Activated CD4-positive, alpha-beta T cell treated with anti-CD3 and anti-CD28 coated beads, Interleukin-2, amount 50 U/mL, for 4 hours (primary cell): ENCODE results near the gene KRTAP16-1.
"Not testable (repeated sequence)": the region's sequence is repeated elsewhere in the genome, so short reads cannot be mapped to it uniquely, and the experiment has no call there.

ENCODE experiments used
- DNase-seq, 2 experiments: peaks; one replicate each; pipeline ENCODE4 v3.0.0-alpha.2; 2020

KRTAP16-1 gene, protein sequence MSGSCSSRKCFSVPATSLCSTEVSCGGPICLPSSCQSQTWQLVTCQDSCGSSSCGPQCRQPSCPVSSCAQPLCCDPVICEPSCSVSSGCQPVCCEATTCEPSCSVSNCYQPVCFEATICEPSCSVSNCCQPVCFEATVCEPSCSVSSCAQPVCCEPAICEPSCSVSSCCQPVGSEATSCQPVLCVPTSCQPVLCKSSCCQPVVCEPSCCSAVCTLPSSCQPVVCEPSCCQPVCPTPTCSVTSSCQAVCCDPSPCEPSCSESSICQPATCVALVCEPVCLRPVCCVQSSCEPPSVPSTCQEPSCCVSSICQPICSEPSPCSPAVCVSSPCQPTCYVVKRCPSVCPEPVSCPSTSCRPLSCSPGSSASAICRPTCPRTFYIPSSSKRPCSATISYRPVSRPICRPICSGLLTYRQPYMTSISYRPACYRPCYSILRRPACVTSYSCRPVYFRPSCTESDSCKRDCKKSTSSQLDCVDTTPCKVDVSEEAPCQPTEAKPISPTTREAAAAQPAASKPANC

DNA sequence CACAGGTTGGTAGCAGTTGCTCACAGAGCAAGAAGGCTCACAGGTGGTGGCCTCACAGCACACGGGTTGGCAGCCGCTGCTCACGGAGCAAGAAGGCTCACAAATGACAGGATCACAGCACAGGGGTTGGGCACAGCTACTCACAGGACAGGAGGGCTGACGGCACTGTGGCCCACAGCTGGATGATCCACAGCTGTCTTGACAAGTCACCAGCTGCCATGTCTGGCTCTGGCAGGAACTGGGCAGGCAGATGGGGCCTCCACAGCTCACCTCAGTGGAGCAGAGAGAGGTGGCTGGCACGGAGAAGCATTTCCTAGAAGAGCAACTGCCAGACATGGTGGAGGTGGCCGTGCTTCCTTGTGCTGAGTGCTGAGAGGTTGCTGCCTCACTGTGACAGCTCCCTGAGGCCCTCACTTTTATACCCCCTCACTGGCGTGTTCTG lies at the start of gene KRTAP16-1:
Gene KRTAP16-1, minus strand, starts transcription at position 392 of the 442 bp plus-strand sequence. Its CDS starts 56 bp downstream, at position 336.
- peak; percentile 24 to 33 for DNase-seq

DNA sequence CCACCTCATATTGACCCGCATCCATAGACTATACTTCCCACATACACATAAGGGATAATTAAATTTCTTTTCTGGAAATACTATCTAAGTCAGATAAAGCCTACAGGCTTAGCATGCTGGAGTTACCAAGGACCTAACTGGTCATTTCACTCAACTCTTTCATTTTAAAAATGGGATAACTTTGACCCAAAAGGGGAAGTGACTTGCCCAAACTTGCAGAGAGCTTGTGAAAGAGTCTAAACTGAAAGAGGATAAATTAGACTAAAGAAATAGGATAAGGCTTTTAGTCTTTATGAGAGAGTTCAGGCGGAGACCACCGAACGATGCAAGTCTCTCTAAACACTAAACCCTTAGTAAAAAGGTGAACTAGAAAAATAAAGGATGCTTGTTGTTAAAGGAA lies 45.4 kb upstream of the KRTAP16-1 start:
- DNase-seq: no peak

DNA sequence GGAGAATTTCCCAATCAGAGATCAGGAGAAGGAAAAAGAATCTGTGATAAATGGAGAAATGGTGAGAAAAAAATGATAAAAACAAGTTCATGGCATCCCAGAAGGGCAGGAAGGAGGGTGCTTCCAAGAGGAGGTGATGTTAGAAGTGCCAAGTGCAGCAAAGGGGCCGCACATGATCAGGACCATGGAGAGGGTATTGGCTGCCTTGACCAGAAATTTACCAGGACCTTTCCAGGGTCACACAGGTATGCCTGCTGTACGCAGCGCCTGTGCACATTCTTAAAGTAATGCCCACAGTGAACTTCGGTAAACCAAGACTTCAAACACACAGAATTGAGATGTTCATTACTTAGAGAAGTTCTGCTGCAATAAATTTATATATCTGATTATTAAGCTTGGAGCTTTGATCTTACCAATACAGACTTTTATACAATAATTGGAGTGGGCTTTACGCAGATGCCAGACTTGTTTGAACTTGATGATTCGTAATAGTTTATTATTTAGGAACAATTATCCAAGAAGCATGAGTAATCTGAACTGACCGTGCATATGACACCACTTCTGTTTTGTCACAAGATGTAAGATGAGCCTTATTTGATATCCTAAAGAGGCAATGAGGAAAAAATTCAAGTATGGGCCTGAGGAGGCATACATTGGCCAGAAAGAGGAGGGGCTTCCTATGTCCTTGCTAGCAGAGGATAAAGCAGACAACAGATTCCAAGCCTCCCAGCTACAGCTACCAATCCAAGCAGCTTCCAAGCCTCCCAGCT lies 43.7 kb upstream of the KRTAP16-1 start:
- DNase-seq: no peak

DNA sequence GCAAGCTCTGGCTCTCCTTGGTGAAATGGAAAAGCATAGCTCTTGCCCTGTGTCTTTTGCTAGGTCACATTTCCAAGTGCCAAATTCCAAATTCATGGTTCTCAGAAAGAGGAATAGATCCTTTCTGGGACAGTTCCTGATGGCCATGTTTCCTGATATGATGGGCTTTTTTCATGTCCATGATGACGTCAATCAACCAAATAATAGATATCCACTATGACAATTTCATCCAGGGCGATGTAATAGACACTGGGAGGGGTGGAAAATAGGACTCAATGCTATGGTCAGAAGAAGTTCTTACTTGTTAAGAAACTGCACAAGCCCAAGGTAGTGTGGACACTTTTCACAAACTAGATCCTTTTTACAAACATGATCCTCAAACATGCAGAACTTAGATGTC lies 42.1 kb upstream of the KRTAP16-1 start:
- no peak for DNase-seq

DNA sequence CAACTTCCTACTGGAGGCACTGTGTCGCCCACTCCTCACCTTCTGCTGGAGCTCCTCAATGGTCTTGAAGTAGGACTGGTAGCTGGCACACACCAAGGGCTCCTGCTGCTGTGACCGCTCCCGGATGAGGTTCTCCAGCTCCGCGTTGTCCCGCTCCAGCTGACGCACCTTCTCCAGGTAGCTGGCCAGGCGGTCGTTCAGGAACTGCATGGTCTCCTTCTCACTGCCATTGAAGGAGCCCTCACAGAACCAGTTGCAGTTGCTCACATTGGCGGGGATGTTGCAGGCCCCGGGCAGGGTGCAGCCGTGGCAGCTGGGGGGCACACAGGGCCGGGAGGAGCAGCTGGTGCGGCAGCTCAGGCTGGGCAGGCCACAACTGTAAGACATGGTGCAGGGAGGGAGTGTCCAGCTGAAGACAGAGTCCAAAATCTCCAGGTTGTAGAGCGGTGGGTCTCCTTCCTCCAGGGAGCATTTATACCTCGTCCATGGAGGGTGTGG lies 41.3 kb upstream of the KRTAP16-1 start, which contains the start of gene KRT33A:
Gene KRT33A, minus strand, starts transcription at position 448 of the 498 bp plus-strand sequence. Its CDS starts 61 bp downstream, at position 387.
- DNase-seq: not testable (repeated sequence)

DNA sequence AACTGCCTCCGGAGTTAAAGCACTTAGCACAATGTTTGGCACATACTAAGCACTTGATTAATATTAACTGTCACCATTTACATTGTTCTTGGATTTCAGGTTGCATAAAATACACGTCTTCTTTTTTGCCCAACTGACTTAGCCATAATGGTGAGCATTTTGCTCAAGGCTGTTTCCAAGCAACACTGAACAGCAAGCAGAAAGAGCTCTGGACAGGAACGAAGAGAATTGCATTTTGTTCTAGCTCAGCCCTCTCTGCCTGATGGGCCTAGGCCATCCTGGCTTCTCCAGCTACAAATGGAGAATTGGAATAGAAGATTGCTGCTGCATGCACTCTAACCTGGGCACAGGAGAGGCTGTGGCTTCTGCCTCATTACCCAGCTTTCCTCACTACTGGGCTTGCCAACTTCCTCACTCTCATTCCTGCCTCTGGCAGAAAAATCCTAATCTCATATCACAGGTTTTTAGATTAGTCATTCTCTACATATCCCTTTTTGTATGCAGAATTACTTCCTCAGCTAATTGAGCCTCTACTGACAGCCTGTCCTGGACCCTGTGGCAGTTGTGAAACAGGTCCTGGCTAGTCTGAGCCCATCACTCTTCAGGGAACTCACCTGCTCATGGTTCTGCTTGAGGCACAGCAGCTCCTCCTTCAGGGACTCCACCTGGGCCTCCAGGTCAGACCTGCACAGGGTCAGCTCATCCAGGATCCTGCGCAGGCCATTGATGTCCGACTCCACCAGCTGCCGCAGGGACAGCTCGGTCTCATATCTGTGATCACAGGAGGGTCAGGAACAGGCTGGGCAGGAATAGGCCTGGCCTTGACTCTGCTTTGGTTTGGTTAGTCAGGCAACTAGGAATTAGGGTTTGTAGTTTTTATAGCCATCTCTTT lies 39.0 kb upstream of the KRTAP16-1 start:
- no peak for DNase-seq

DNA sequence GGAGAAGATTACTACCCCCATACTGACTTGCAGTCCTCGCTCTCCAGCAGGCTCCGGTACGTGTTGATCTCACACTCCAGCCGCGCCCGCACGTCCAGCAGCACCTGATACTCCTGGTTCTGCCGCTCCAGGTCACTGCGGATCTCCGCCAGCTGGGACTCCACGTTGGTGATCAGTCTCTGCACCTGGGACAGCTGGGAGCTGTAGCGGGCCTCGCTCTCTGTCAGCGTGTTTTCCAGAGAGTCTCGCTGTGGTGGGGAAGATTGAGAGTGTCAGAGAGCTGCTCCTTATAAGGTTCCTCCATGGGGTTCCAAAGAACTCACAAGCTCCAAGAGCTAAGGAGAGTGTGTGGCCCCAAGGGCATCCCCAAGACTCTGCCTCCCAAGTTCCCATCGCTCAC lies 37.3 kb upstream of the KRTAP16-1 start:
- DNase-seq: not testable (repeated sequence)

DNA sequence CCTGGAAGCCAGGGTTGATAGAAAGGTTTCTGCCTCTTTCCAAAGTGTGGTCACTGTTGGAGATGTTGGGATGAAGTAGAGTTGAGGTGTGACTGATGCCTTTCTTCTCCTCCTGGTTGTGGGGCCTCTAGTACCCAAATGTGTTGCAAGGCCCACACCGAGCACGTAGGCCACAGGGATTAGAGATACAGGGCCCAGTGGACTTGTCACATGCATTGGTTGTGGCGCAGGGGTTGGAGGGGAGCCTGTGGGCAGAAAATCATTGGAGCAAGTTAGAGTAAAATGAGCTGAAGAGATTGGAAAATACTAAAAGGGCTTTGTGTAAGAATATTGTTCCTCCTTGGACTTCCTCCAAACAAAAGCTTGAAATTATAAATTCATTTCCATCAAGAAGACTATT lies 36.9 kb upstream of the KRTAP16-1 start:
- no peak for DNase-seq

DNA sequence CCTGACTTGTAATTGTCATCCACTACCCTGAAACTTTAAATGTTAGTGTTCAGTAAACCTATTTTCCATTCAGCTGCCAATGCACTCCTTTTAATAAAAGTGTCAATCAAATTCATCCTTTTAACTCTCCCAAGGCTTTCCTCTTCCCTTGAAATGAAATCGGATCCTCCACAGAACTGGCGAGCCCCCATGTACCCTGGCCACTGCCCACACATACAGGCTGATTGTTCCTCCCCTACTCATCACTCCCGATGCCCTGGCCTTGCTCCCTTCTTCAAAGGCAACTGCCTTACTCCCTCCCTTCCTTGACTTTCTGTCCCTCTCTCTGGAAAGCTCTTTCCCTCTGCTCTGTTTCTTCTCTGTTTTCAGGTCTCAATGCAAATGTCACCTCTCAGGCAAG lies 33.9 kb upstream of the KRTAP16-1 start:
- DNase-seq: no peak

DNA sequence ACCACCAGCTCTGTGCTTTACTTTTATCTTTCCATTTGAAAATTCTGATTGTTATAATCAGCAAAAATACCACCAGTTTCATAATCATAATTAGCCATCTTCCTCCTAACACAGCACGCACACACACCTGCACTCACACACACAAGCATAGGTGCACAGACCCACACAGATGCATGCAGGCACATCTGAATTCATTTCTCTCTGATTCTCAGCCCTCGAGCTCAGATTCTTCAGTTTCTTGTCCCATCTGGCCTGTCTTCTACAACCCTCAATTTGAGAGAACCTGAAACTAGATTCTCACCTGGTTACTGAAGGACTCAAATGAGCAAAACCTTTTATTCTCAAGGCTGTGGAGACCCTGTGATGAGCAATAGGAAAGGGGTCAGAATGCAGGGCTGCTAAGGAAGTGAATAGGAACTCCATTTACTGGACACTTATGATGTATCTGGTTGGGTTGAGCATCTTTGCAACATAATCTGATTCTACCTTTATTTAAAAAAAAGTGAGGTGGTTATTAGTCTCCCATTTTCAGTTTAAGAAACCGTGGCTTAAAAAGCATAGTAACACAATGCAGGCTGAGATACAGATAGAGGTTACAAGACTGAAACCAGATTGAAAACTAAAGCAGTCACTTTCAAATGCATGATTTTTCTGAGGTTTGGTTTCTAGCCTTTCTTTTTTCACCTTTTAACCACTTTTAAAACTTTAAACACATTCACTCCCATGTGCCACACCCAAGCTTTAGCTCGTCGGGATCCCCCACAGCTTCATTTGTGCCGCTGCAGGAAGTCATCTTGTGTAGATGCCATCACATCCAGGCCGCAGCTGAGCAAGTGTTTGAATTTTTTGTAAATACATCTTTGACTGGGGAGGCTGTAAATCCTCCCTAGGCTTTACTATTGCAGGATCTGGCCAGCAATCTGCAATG lies 32.1 kb upstream of the KRTAP16-1 start:
- DNase-seq: peak in 1 of 2 experiments; percentile 27

DNA sequence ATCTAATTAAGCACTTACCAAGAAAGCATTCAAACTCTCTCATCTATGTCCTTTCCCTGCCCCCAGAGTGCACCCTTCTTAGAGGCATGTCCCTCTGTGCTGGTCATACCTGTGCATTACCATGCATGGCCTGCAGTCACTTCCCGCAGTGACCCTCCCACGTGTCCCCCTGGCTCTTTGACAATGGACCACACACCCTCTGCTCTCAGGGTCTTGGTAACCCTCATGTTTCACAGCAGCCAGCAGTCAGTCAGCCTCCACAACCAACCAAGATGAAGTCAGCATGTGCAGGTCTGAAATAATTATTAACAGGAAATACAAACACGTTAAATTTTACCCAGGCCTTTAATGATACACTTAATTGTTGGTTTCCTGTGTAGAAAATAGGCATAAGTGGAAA lies 31.4 kb upstream of the KRTAP16-1 start:
- DNase-seq: no peak

DNA sequence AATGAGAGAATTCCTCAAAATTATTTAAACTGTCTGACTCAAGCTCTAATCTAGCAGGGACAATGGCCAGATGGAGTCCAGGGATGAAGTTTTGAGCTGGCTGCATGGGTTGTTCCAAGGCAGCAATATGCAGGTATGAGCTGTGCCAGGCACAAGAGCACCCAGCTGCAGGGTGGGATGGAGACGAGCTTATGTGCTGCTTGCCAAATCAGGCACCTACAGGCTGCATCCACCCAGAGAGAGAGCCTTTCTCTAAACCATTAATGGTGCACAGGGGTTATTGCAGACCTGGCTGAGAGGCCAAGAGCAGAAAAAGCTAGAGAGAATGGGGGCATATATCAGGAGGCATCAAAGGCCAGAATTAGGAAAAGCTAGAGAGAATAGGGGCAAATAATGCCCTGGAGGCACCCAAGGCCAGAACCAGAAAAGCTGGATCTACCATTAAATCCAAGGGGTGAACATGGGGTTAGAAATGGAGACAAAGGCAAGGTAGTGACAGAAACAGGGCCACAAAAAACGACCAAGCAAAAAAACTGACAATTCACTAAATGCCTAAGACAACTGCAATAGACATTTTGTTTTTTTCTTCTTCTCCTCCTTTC lies 30.6 kb upstream of the KRTAP16-1 start:
- DNase-seq: no peak

DNA sequence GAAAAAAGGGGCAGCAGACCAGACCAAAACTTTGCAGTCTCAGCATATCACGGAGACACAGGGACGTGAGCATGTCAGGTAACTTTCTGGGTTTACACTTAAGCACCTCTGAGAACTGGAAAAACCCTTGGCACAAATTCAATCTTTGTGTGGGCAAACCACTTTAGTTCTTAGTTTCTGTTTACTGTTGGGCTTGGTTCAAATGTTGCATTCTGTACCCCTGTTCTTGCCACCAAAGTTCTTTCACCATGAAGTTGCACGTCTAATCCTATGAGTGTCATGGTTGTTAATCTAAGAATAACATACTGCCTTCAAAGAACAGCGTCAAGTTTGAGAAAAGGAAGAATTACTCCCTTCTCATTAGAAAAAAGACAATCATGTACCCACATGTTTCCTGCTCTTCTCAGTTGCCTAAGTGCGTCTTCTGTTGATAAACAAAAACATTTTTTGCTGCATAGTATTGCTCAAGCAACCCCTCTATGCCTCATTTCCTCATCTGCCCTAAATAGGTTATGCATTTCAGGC lies 29.9 kb upstream of the KRTAP16-1 start:
- peak; percentile 12 to 15 for DNase-seq

DNA sequence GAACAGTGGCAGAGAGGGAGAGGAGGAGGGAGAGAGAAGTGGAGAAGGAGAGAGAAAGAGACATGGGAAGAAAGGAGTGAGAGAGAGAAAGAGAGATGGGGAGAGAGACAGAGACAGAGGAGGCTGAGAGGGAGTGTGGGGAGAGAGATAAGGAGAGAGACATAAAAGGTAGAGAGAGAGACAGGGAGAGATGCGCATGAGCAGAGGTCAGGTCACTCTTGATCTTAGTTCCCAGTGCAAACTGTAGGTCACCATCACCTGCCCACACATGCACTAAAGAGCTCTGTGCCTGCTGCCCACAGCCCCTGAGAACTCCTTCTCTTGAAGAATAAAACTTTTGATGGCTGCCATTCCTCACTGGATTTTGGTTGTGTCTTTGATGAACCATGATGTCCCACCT lies 26.6 kb upstream of the KRTAP16-1 start:
- DNase-seq: no peak

DNA sequence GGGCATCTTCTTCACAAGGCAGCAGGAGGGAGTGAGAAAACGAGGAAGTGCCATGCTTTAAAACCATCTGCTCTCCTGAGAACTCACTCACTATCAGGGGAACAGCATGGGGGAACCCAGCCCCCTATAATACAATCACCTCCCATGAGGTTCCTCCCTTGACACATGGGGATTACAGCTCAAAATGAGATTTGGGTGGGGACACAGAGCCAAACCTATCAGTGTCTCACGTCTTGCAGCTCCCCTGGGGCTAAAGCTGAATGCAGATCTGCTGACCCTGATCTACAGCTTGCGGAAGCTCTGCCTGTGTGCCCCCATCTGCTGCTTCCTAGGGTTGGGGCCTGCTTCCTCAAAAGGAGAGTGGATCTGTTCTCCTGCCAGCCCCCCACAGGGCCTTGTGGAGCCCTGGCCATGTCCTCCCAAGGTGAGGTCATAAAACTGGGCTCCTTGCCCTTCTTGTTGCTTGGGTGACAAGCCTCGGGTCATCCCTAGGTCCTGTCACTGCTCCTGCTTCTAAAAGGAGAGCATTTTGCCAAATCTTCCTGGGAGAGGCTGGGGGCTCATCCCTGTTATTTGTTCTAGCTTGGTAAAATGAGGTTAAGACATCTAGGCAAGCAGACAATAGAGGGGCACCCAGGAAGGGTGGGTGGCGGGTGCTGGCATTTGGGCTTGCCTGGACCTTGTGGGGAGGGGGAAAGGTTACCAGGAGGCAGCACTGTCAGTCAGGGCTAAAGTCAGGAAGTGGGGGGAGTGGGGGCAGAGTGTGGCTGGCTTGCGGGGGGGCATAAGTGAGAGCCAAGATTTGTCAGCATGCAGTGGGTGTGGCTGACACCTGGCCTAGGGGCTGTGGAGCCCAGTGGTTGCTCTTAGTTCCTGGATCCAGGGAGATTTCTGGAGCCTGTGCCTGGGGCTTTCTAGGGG lies 25.5 kb upstream of the KRTAP16-1 start:
- DNase-seq: no peak

DNA sequence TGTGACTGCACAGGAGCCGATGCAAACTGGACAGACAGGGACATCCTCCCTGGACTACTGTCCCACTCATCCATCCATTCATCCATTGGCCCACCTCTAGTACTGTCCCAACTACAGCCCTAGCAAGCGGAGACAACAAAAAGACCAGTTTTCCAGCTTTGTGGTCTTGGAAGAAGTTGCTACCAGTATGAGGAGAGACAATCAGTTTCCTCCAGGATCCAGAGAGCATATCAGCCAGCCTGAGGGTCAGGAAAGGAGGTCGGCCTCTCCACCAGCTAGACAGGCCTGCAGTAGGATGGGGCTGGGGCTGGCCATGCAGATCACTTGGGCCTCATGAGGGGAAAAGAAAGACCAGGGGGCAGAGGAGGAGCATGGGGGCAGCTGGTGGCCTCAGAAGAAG lies 24.7 kb upstream of the KRTAP16-1 start:
- DNase-seq: no peak

DNA sequence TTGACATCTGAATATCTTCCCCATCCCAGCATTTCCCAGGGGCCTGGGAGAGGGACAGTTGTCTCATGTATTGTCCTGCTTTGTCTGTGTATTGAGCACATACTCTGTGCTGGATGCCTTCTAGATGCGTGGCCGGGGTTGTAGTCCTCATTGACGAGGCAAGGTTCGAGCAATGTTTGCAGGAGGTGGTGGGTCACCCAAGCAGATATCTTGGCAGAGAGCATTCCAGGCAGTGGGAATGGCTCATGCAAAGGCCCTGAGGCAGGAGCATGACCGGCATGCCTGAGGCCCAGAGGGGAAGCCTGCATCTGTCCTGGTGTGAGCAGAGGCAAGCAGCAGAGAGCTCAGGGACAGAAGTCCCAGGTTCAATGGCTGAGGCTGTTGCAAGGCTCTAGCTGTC lies 24.0 kb upstream of the KRTAP16-1 start:
- no peak for DNase-seq

DNA sequence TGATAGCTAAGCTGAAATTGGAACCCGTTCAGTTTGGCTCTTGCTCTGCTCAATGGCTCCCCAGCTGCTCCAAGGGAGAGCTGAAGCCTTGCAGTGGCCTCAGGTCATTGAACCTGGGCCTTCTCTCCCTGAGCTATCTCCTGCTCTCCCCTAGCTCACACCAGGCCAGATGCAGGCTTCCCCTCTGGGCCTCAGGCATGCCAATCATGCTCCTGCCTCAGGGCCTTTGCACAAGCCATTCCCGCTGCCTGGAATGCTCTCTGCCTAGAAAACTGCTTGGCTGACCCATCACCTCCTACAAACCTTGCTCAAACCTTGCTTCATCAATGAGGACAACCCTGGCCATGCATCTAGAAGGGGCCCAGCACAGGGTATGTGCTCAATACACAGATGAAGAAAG lies 23.1 kb upstream of the KRTAP16-1 start:
- DNase-seq: no peak

DNA sequence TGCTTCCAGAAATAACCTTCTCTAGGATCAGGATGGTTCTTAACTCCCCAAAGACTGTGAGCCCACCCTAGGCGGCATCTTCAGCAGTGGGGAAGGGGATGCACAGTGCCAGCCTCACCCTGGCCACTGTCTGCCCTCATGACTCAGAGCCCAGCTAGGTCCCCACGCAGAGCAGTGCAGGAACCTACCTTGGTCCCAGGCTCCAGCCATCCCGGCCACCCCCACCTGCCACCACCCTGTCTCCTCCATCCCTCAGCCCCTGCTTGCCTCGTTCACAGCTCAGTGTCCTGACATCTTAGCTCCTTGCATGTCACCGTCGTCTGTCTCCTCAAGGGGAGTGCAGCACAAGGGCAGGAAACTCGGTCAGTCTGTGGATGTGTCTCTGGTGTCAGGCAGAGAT lies 22.5 kb upstream of the KRTAP16-1 start:
- DNase-seq: no peak
